Measurements from ENCODE around the gene TBCEL. TPM values are rescaled to one million over a fixed set of nuclear protein-coding genes. Genes with fewer than 3 reads are reported as not detected.

Gene TBCEL
- polyA plus RNA-seq, 1 donor (not counting 4 experiments of a cell fraction or from before 2014, with no cell fraction given): 15.1 TPM

DNA sequence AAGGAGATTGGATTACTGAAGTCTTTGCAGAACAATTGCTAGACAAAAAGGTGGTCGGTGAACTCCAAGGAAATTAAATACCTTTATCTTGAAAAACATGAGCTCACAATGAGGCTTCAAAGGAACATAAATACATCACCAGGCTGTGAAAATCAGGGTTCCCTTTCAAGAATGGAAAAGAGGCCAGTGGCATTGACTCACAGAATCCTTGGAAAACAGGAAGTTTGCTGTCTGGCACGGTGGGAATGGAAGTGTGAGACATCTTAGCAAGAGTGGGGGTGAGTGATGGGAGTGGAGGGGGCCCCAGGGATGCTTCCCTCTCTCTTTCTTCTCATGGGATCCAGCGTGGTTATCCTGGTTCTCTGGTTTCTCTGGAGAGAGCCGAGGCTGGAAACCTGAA lies 48.9 kb upstream of the TBCEL start:
- Histone ChIP-seq H3K4me2 (ENCODE audit: control insufficient read depth, extremely low read depth, insufficient read depth, low read depth, low read length) (no peak overlapping the region), H3K9me1 (ENCODE audit: control insufficient read depth, extremely low read depth, insufficient read depth, low read length) (no peaks in the 10 kb centered on the region), H3K27me3 (ENCODE audit: control insufficient read depth, extremely low read depth, insufficient read depth, low read length) (peaks cover 2% of the 10 kb centered on the region), H3K9ac (ENCODE audit: control insufficient read depth, extremely low read depth, insufficient read depth, low read length) (no peak overlapping the region), H3K79me2 (ENCODE audit: control insufficient read depth, insufficient read depth, low read length) (no peaks in the 10 kb centered on the region), H2AFZ (ENCODE audit: control insufficient read depth, low read length) (no peak overlapping the region), H3K4me3 (ENCODE audit: control insufficient read depth in 2 of 3, extremely low read depth in 1 of 3, insufficient read depth in 2 of 3, low read depth in 1 of 3, low read length in 3 of 3) (no peak overlapping the region), H4K20me1 (ENCODE audit: control insufficient read depth, extremely low read depth, insufficient read depth, low read length) (no peaks in the 10 kb centered on the region), H3K4me1 (ENCODE audit: control insufficient read depth, extremely low read depth, insufficient read depth, low read length) (no peaks in the 10 kb centered on the region), H3K36me3 (ENCODE audit: control insufficient read depth in 2 of 2, extremely low read depth in 1 of 2, insufficient read depth in 2 of 2, low read length in 2 of 2) (no peaks in the 10 kb centered on the region), H3K27ac (ENCODE audit: control insufficient read depth, insufficient read depth, low read length) (no peak overlapping the region), H3K9me3 (ENCODE audit: control insufficient read depth, low read depth, low read length) (no peaks in the 10 kb centered on the region)
- no peak for FAIRE-seq
- no peak for TF ChIP-seq EZH2 (IDR thresholded peaks at IDR 0.05; ENCODE audit: low read length)
- TF ChIP-seq, protein P1, sequence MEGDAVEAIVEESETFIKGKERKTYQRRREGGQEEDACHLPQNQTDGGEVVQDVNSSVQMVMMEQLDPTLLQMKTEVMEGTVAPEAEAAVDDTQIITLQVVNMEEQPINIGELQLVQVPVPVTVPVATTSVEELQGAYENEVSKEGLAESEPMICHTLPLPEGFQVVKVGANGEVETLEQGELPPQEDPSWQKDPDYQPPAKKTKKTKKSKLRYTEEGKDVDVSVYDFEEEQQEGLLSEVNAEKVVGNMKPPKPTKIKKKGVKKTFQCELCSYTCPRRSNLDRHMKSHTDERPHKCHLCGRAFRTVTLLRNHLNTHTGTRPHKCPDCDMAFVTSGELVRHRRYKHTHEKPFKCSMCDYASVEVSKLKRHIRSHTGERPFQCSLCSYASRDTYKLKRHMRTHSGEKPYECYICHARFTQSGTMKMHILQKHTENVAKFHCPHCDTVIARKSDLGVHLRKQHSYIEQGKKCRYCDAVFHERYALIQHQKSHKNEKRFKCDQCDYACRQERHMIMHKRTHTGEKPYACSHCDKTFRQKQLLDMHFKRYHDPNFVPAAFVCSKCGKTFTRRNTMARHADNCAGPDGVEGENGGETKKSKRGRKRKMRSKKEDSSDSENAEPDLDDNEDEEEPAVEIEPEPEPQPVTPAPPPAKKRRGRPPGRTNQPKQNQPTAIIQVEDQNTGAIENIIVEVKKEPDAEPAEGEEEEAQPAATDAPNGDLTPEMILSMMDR (optimal IDR thresholded peaks at IDR 0.05 in 1 of 3, IDR thresholded peaks at IDR 0.05 in 1 of 3, conservative IDR thresholded peaks at IDR 0.05 in 1 of 3; ENCODE audit: extremely low read depth in 1 of 3, insufficient read depth in 2 of 3, low read length in 3 of 3): no peak
- dilution Hi-C loops (cut with MboI; ENCODE audit: extremely low pct_ligation_motif_present, low sequenced_read_pairs): no loop called here
- no peak for DNase-seq (ENCODE audit: low read depth, low spot score)

- dilution Hi-C loops (cut with MboI; ENCODE audit: extremely low pct_ligation_motif_present, low sequenced_read_pairs): no loop called here
- Histone ChIP-seq H2AFZ (ENCODE audit: control insufficient read depth, low read length) (no peak overlapping the region), H3K36me3 (ENCODE audit: control insufficient read depth in 2 of 2, extremely low read depth in 1 of 2, insufficient read depth in 2 of 2, low read length in 2 of 2) (no peaks in the 10 kb centered on the region), H4K20me1 (ENCODE audit: control insufficient read depth, extremely low read depth, insufficient read depth, low read length) (no peaks in the 10 kb centered on the region), H3K4me2 (ENCODE audit: control insufficient read depth, extremely low read depth, insufficient read depth, low read depth, low read length) (no peak overlapping the region), H3K9me1 (ENCODE audit: control insufficient read depth, extremely low read depth, insufficient read depth, low read length) (no peaks in the 10 kb centered on the region), H3K27me3 (ENCODE audit: control insufficient read depth, extremely low read depth, insufficient read depth, low read length) (peaks cover 10% of the 10 kb centered on the region), H3K79me2 (ENCODE audit: control insufficient read depth, insufficient read depth, low read length) (no peaks in the 10 kb centered on the region), H3K4me1 (ENCODE audit: control insufficient read depth, extremely low read depth, insufficient read depth, low read length) (no peaks in the 10 kb centered on the region), H3K4me3 (ENCODE audit: control insufficient read depth in 2 of 3, extremely low read depth in 1 of 3, insufficient read depth in 2 of 3, low read depth in 1 of 3, low read length in 3 of 3) (no peak overlapping the region), H3K27ac (ENCODE audit: control insufficient read depth, insufficient read depth, low read length) (no peak overlapping the region), H3K9me3 (ENCODE audit: control insufficient read depth, low read depth, low read length) (no peaks in the 10 kb centered on the region), H3K9ac (ENCODE audit: control insufficient read depth, extremely low read depth, insufficient read depth, low read length) (no peak overlapping the region)
- TF ChIP-seq, protein P1 (optimal IDR thresholded peaks at IDR 0.05 in 1 of 3, IDR thresholded peaks at IDR 0.05 in 1 of 3, conservative IDR thresholded peaks at IDR 0.05 in 1 of 3; ENCODE audit: extremely low read depth in 1 of 3, insufficient read depth in 2 of 3, low read length in 3 of 3): no peak
- TF ChIP-seq EZH2 (IDR thresholded peaks at IDR 0.05; ENCODE audit: low read length): no peak
- no peak for DNase-seq (ENCODE audit: low read depth, low spot score)
- FAIRE-seq: no peak
Measured at GRCh38 chr11:120977266-120978137, 46.4 kb upstream of the TBCEL start.

Measured in keratinocyte (primary cell).